Adrenal gland (tissue), 5 donors: ENCODE measurements around the gene HS3ST3A1.

ENCODE experiments used
- POLR2A ChIP-seq, 2 donors: fragments of 450-650 bp; IDR thresholded peaks; one replicate each; pipeline ENCODE4 v1.6.1; 2017; ENCODE audit warnings: antibody characterized with exemption in 2 of 2, mild to moderate bottlenecking in 2 of 2, moderate library complexity in 1 of 2
- TF ChIP-seq, protein P1 (sequence below), 6 experiments: fragments of 450-650 bp in 4 of 6; fragments of 200-600 bp in 2 of 6; sonication (generic) in 1 of 6; IDR thresholded peaks; 1 replicate in 5 of 6; 2 replicates in 1 of 6; pipeline versions ENCODE4 v1.5.1 to v1.8.0; 2016 to 2021; ENCODE audit warnings: antibody characterized with exemption in 6 of 6, mild to moderate bottlenecking in 2 of 6, moderate library complexity in 1 of 6
- donor health status: DM: no; HTN: no; CAD: no.

DNA sequence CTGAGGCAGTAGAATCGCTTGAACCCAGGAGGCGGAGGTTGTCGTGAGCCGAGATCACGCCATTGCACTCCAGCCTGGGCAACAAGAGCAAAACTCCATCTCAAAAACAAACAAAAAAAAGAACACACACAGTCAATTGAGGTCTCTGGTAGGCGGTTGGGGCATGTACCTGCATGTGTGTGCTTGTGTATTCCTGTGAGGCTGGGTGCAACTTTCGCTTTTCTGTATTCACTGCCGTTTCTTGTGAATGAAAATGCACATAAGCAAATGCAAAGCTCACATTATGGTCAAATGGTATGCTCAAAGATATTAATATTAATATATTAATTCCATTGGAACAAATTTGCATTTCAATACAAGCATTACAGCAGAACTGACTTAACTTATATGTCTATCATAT, 20.9 kb downstream of the HS3ST3A1 start:
- TF ChIP-seq, protein P1, sequence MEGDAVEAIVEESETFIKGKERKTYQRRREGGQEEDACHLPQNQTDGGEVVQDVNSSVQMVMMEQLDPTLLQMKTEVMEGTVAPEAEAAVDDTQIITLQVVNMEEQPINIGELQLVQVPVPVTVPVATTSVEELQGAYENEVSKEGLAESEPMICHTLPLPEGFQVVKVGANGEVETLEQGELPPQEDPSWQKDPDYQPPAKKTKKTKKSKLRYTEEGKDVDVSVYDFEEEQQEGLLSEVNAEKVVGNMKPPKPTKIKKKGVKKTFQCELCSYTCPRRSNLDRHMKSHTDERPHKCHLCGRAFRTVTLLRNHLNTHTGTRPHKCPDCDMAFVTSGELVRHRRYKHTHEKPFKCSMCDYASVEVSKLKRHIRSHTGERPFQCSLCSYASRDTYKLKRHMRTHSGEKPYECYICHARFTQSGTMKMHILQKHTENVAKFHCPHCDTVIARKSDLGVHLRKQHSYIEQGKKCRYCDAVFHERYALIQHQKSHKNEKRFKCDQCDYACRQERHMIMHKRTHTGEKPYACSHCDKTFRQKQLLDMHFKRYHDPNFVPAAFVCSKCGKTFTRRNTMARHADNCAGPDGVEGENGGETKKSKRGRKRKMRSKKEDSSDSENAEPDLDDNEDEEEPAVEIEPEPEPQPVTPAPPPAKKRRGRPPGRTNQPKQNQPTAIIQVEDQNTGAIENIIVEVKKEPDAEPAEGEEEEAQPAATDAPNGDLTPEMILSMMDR (IDR thresholded peaks at IDR 0.05), result no peak
- no peak for TF ChIP-seq POLR2A (IDR thresholded peaks at IDR 0.05)
